HUDEP-2 (cell line): Measurements from ENCODE around the gene DDTL.

Experiments
- DNase-seq, 76 experiments: peaks; one replicate each; lab custom pipeline; 2025; ENCODE audit not compliant: unreplicated experiment in 76 of 76; lab: John Stamatoyannopoulos, UW

Gene DDTL

GRCh38 chr22:24003887-24004286 lies 37.2 kb downstream of the DDTL start:
- DNase-seq = no peak

DNA sequence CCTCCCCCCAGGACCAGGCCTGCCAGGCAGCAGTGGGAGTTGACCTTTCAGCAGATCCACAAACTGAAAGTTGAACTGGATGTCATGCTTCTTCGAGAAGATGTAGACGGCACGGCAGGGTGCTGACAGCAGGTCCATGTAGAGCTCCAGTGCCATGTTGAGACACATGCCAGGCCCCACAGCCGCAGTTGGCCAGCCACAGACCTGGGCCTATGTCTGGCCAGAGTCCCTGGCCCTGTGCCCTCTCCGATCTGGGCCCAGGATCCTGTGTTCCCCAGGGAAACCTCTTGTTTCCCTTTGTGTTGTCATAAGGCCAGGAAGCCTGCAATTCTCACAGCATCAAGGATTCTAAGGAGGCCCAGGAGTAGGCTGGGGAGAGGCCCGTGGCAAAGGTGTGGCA lies 38.5 kb downstream of the DDTL start, which contains the start of gene GSTT4:
Gene GSTT4 (minus strand): TSS at position 253 of the 400 bp plus-strand sequence. CDS start 97 bp downstream, at position 156.
- no peak for DNase-seq

GRCh38 chr22:24006207-24006913 lies 39.7 kb downstream of the DDTL start:
- DNase-seq = no peak

DNA sequence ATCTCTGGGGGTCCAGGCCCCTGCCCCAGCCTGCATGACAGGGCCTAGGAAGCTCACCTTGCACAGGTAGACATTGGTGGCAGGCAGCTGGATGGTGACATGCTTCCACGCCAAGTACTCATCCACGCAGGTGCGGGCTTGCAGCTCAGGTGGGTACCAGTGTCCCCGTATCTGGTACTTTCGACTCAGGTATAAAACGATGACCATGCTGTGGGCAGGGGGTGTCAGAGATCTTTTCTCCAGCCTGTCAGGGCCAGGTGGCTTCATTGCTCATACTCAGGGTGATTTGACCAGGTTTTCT lies 40.2 kb downstream of the DDTL start:
- DNase-seq = no peak

DNA sequence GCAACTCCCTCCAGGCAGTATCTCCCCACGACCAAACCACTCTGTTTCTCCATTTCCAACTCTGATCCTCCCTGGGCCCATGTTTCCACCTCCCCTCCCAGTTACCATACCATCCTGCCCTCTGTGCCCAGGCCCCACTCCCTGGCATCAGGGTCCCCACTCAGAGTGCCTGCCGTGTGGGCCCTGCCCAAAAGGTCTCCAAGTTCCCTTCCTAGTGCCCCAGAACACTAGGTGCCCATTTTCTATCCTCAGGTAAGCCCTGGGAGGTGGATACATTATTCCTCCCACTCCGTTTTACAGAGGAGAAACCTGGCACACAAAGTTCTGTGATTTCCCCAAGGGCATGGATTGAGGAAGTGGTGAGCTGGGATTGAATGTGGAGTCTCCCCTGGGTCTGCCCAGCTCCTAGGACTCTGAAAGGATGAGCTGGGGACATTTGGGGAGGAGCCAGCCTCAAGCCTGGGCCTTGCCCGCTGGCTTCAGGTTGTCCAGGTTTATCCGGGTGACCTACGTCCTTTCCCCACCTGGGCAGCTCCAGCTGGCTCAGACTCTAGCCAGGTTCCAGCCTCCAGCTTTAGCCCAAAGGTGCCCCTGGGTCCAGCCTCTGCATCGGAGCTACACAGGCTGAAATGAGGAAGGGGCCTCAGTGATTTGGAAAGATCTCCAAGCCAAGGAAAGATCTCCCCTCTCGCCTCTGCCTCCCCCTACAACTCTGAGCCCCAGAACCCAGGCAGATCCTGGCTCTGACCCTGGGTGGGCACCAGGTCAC lies 40.7 kb downstream of the DDTL start:
- DNase-seq = no peak

DNA sequence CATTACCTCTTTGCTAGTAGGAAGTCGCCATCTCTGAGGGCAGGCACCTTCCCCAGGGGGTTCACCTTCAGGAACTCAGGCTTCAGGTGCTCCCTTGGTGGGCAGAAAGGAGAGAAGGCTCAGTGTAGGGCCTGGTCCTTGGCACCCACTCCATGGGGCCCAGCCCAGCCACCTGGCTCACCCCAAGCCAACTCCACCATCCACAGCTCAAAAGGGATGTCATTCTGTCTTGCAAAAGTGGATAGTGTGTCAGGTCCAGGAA lies 41.3 kb downstream of the DDTL start:
- no peak for DNase-seq

DNA sequence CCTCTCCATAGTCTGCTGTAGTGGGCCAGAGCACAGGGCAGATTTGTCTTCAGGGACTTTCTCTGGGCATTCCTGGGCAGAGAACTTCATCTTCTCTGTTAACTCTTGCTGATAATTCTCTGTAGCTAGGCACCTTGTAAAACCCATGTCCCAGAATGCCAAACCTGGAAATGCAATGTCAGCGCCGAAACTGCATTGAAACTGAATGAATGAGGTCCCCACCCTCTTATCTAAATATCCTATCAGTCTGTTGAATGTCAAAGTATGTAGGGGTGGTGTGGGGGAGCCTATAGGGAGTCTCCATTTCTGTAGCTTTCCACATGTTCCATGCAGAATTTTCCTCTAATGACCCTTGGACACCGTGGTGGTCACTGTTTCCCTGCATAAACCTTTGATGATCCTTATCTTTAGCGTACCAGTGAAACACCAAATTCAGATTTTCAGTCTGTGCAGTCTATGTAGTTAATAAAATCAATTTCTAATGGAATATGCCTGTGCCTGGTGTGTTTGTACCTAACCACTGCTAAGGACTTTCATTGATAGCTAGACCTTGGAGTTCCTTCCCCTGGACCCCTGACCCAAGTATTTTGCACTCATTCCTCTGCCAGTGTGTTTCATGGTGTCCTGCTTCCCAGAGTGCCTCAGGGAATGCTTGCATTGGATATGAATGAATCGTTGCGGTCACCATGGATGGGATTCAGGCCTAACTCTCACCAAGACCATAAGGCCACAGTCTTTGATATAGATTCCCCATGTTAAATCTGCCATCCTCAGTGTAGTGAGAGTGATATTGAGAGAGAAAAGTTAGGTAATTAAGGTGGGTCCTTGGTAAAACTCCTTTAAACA lies 41.9 kb downstream of the DDTL start:
- no peak for DNase-seq

- peak in 26 of 76 experiments; percentile 9 to 76 (median 30) for DNase-seq
Measured at GRCh38 chr22:24009227-24010017, 42.7 kb downstream of the DDTL start.

DNA sequence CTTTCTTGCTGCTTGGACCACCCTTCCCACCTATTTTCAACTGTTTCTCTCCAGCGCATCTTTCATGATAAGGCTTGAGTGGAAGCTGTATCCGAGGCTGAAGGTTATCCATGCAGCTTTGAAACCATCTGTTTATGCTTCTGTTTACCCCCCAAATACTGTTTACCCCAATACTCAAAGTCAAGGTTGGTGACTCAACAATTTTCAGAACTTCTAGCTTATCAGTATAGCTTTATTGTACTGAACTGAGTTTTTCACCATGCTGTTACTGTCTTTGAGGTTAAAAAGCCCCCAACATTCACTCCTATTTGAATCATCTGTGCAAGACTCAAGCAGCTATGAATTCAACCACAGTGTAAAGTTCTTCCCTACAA lies 43.3 kb downstream of the DDTL start:
- DNase-seq = no peak

GRCh38 chr22:24011735-24012068 lies 45.0 kb downstream of the DDTL start:
- DNase-seq = peak in 1 of 76 experiments; percentile 14

- no peak for DNase-seq
Measured at GRCh38 chr22:24016156-24016555, 49.5 kb downstream of the DDTL start.

DNA sequence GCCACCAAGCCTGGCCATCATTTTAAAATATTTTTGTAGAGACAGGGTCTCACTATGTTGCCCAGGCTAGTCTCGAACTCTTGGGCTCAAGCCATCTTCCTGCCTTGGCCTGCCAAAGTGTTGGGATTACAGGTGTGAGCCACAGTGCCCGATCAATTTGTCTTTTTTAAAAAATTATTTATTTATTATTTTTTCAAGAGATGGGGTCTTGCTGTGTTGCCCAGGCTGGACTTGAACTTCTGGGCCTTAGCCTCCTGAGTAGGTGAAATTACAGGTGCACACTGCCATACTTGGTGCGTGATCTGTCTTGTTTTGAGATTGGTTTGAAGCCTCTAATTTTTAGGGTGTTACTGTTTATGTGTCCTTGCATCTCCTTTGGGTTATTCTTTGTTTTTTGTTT lies 54.6 kb downstream of the DDTL start:
- no peak for DNase-seq
